Astrocyte (in vitro differentiated cells and primary cell): ENCODE data around the gene GALNT6.

Experiments
- CTCF ChIP-seq: IDR thresholded peaks from 2 replicates; pipeline ENCODE4 v1.5.1; 2011; ENCODE audit warnings: low read depth, mild to moderate bottlenecking, inconsistent platforms, low read length, moderate library complexity; ENCODE audit not compliant: insufficient read depth
- EZH2 ChIP-seq: IDR thresholded peaks from 2 replicates; pipeline ENCODE4 v1.6.1; 2012; ENCODE audit warnings: mild to moderate bottlenecking, low read length, inconsistent platforms; ENCODE audit not compliant: insufficient read depth

GRCh38 chr12:51339750-51340149, 51.5 kb downstream of the GALNT6 start:
- TF ChIP-seq CTCF: no peak
- no peak for TF ChIP-seq EZH2
